ENCODE data around the gene PAM16.
"Not testable (repeated sequence)": the region's sequence is repeated elsewhere in the genome, so short reads cannot be mapped to it uniquely, and the experiment has no call there.

Gene PAM16

DNA sequence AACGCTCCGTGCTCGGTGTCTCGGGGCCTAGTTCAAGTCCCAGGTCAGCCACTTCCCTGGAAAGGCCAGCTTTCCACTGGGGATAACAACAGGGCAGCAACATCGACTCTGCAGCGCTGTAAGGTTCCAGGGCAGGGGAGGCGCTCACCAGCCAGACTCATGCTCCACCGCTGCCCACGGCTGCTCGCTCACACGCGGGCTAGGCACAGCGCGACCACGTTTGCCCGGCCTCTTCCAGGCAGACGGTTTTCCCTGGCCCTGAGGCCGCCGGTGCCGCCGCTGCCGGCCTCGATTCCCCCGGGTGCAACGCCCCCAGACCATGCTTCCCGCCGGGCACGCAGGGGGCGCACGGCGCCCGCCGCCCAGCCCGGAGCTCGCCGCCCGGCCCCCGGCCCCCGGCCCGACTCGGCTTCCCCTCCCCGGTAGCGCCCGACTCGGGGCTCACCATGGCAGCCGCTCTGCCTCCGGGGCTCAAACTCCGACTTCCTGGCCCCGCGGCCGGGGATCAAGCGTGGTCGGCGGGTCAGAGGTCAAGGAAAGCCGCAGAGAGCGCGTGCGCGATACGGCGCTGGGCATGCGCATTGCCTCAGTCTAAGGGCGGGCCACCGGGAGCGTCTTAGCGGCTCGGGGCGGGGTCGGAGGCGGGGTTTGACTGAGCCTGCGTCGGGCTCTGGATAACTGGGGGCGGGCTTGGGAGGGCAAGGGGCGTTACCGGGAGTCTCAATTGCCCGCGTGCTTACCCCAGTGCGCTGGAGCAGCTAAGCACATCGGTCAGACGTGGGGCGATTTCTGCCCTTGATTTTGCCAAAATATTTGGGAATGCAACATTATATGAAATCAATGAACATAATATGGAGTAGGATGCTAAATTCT is at the start of gene PAM16:
TSS of gene PAM16 (minus strand) at position 535 of the 873 bp plus-strand sequence. CDS start at position 448, 87 bp downstream.
- intact Hi-C loops (cut with DNase I) = no loop called here
- peak; percentile 87 to 98 (median 95) for DNase-seq

DNA sequence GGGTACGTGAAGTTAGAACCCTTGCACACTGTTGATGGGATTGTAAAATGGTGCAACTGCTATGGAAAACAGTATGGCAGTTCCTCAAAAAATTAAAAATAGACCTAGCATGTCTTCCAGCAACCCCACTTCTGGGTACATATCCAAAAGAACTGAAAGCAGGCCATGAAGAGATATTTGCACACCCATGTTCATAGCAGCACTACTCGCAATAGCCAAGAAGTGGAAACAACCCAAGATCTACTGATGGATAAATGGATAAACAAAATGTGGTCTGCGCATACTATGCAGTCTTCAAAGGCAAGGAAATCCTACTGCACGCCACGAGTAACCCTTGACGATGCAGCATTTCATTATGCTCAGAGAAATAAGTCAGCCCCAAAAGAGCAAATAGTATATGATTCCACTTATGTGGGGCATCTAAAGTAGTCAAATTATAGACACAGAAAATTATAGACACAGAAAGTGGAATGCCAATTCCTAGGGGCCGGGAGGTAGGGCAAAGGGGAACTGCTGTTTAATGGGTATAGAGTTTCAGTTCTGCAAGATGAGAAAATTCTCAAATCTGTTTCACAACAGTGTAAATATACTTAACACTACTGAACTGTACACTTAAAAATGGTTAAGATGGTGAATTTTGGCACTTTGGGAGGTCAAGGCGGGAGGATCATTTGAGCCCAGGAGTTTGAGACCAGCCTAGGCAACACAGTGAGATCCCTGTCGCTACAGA is 48.0 kb upstream of the PAM16 start:
- DNase-seq = no peak
- intact Hi-C loops (cut with DNase I) = no loop called here

DNA sequence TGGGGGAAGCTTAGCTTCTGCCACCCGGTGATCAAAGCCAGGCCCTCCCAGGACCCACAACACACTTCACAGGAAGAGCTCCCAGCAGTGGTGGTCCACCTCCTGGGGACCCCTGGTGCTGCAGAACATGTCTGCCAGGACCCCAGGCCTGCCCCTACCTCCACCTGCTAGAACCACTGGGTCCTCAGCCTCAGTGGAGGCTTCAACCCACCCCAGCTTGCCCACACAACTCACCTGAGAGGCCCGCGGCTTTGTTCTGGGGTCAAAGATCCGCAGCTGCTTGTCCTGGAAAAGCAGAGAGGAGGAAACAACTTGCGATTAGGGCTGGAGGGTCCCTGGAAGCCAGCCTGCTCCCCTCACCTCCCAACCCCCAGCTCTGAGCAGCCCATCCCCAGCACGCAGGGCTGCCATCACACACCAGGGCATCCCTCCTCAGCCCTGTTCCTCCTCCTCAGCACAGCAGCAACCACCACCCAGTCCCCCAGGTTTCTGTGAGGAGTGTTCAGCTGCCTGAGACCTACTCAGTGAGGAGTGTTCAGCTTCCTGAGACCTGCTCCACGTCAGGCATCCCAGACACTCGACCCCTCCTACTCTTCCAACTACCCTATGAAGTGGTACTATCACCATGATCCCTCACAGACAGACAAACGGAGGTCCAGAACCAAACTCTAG is 44.1 kb upstream of the PAM16 start:
- intact Hi-C loops (cut with DNase I) = no loop called here
- peak in 2 of 42 donors; percentile 53 for DNase-seq

DNA sequence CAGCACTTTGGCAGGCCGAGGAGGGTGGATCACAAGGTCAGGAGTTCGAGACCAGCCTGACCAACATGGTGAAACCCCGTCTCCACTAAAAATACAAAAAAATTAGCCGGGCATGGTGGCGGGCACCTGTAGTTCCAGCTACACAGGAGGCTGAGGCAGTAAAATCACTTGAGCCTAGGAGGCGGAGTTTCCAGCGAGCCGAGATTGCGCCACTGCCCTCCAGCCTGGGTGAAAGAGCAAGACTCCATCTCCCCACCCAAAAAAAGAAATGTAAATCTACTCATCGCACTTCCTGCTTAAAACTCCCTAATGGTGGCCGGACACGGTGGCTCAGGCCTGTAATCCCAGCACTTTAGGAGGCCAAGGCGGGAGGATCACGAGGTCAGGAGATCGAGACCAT is 42.7 kb upstream of the PAM16 start:
- intact Hi-C loops (cut with DNase I); DNase-seq: not testable (repeated sequence)

DNA sequence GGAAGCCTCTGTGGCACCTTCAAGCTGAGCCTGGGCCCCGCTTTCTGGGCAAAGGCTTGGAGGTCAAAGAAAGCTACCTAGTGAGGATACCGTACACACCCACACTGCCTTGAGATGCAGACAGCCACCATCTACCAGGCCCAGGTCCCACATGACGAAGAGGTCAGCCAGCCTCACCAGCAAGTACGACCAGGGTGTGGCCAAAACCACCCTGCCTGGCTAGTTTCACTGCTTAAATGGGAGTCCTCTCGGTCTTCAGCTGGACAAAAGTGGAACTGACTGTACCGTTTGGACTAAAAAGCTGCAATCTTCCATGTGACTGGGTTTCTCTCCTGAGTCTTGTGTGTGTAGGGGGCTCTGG is 42.1 kb upstream of the PAM16 start:
- intact Hi-C loops (cut with DNase I) = no loop called here

DNA sequence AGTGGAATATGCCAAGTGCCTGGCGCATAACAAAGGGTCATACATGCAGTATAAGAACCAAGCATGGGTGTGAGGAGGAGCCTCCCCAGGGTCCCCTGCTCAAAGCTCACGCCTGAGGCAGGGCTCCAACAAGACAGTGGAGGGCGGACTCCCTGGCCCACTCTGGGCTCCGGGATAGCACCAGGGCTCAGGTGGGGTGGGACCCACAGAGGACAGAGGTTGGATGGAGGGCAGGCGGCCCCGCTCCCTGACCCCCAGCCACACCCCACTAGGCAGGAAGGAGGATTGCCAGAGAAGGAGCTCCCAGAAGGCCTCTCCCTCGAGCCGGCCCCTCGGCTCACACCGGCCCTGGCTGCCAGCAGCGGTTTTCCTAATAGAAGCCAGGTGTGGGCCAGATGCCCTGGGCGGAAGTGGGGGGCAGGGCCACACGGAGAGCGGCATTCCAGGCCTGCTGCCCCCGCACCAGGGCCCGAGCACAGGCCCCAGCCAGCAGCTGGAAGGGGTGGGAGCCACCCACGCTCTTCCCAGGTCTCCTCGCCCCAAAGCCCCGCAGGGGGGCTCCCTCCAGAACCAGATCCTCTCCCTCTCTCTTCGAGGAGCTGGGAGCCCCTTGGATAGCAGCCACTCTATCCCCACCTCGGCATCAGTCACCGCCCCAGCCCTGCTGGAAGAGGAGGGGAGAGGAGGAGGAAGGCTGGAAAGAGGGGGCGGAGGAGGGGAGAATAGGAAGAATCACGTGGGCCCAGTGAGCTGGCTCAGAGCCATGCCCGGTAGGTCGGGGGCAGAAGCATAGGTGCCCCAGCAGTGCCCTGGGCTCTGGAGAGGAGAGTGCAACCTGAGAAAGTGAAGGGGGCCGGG is 41.5 kb upstream of the PAM16 start:
- intact Hi-C loops (cut with DNase I) = no loop called here
- peak in 27 of 42 donors; percentile 45 to 85 (median 63) for DNase-seq

More for the DNA sequence above, 42.1 kb upstream of the PAM16 start:
- DNase-seq = no peak

DNA sequence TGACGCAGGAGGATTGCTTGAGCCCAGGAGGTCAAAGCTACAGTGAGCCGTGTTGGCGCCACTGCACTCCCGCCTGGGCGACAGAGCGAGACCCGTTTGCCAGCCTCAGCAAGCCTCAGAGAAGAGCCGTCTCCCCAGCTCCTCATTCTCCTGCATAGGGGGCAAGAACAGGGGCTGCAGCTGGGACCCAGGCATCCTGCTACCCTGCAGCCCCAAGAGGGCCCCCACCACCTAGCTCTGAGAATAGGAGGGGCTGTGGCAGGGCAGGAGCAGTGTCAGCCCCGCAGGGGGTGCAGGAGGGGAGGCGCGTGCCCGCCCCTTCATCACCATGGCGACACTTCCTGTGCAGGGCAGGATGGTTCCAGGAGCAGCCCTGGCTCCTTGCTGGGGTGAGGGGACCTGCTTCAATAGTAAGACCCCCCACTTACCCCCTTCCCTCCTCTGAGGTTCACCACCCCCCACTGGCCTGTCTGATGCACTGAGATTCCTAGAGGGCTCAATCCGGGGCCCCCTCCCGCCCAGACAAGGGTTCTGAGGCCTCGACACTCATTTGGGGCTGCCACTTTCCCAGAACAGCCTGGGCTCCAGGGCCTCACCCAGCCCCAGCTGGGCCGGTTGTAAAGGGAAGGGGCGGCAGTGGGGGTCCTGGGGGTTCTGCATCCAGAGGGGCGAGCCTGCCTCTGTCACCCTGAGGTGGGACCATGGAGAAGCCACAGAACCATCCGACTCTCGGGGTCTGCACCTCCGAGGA is 40.7 kb upstream of the PAM16 start:
- DNase-seq = no peak
- intact Hi-C loops (cut with DNase I) = no loop called here

DNA sequence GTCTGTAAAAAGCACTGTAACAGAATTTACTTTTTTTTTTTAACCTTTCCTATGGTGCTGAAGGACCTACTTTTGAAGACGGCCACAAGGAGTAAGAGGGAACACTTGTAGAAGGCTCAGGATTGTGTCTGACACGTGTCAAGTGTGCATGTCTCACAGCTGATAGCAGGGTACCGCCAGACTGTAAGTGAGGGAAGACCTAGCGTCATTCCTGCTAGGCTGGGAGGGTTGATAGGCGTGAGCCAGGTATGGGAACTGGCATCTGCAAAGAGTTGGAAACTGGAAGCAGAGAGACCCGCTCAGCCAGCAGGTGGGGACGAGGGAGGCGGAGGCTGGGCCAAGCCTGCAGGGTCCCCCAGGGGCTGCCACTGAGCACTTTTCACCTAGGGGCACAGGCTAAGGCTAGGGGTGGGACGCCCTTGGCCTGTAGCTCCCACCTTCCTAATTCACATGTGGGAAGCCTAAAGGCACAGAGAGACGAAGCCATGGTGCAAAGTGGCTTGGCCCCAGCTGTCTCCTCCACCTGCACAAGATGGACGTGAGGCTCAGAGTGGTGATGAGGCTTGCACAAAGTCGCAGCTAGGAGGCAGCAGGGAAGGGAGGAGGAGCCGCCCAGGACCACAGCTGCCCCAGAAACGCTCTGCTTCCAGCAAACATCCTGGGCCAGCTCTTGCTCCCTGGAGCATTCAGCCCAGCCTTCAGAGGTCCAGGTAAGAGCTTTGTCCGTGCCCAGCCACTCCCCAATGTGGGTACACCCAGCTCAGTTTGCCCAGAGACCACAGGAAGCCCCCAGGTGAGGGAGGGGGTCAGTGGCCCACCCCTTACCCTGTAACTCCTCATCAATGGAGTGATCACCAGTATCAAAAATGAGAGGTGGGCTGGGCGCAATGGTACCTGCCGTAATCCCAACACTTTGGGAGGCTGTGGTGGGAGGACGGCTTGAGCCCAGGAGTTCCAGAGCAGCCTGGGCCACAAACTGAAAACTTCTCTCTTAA is 39.4 kb upstream of the PAM16 start:
- intact Hi-C loops (cut with DNase I) = no loop called here
- DNase-seq = no peak

DNA sequence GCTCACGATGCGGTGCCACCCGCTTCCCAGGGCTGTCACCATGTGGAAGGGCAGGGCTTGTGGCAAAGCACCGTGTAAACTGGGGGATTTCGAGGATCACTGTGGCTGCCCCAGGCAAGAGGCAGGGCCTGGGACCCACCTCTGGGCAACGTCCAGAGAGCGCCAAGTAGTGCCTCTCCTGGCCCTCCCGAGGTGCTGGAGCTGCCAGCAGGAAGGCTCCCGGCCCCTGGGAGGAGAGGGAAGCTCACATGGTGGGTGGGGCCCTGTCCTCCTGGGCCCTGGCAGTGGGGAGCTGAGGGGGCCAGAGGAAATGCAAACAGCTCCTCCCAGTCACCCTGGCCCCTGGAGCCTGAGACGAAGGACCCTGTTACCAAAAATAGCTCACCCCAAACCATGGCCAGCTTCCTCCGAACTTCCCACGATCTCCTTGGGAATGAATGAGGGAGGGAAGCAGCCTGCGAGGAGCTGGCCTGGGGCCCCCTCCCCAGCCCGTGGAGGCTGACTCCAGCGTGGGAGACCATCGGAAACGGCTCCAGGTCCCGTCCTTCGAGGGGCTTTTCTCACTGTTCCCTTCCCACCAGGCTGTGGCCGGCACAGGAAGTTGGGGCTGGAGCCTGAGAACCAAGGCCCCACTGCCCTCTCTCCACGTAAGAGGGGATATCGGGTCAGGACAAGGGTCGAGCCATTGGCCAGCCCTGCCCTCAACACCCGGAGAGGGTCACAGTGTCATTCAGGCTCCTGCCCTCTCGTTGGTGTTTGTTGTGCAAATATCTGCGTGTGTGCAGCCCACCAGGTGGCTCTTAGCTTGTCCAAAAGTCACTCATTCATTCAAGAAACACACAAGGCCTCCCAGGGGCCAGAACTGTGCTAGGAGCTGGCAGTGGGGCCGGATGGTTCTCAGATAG is 38.2 kb upstream of the PAM16 start:
- intact Hi-C loops (cut with DNase I) = no loop called here
- DNase-seq = no peak

DNA sequence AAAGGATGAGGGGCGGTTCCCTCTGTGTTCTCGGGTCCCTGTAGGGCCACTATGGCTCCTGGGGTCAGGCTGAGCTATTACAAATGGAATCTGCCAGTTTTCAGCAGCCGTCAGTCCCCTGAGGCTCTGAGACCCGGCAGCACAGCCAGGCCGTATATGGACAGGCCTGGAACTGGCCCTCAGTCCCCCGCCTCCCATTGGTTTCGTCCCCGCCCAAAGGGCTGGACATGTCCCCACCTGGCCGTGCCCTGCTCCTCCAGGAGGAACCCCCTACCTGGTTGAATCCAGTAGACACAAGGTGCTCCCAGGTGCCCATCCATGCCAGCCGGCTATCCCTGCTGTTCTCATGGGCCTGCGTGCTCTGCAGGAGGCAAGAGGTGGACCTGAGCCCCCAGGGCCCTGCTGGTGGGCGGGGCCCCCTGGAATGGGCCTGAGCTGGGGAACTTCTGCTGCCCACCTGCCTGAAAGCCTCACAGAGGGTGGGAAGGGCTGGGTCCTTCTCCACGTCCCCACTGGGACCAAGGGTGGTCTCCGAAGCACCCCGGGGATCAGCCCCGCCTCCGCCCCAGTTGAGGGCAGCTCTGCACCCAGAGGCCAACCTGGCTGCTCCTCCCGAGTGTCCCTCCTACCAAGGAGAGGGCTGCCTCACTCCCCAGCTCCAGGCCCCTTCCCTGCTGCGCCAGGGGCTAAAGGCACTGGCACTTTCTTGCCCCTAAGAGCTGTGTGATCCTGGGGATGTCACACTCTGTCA is 37.3 kb upstream of the PAM16 start:
- intact Hi-C loops (cut with DNase I) = no loop called here
- DNase-seq = no peak

DNA sequence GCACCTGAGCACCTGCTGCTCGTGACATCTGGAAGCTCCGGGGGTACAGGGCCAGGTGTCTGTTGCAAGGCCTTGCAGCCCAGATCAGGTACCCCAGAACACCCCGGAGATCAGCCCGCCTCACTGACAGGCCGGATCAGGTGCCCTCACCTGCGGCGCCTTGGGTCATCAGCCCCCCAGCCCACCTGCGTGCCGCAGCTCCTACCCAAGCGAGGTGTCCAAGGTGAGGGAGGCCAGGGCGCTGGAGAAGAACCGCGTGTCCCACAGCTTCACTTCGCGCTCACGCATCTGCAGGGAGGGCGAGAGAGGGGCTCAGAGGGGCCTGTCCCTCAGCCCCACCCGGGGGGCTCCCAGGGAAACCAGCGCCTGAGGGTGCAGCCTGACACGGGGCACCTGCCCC is 36.7 kb upstream of the PAM16 start:
- DNase-seq = no peak
- intact Hi-C loops (cut with DNase I) = no loop called here

DNA sequence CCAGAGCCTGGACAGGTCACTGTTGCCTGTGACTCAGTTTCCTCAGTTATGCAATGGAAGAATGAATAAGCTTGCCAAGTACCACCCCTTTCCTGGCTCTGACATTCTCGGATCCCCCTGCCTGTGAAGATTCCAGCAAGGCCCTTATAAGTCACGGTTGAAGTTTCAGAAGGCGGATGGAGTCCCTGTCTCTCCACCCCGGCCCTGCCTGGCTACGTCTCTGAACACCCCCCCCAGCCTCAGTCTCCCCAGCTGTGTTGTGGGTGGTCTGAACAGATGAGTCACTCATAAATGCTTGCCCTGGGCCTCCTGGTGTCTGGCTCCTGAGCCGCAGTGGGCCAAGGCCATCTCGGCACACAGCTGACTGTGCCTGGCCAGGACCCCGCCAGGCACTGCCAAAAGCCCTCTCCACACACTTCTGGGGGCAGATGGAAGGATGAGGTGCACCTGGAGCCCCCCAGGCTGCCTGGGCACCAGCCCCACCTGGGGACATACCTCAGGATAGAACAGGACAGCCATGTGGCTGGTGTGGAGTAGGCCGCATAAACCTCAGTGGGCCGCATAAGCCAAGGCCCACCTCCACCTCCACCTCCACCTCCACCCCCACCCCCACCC is 35.9 kb upstream of the PAM16 start:
- intact Hi-C loops (cut with DNase I) = no loop called here

DNA sequence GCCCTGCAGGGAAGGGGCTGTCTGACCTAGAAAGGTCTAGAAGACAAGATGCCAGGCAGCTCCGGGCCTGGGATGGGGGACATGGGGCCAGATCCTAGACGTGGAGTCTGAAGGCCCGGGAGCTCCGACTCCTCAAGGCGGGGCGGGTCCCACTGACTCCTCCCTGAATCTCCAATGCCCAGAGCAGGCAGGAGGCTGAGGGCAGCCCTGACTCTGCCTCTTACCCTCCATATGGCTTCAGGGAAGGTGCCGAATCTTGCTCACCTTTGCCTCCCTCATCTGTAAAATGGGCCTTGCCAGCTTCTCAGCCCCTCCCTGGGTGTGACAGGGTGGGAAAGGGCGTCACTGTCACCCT is 35.3 kb upstream of the PAM16 start:
- intact Hi-C loops (cut with DNase I) = no loop called here
- no peak for DNase-seq

More for the DNA sequence above, 35.9 kb upstream of the PAM16 start:
- no peak for DNase-seq

DNA sequence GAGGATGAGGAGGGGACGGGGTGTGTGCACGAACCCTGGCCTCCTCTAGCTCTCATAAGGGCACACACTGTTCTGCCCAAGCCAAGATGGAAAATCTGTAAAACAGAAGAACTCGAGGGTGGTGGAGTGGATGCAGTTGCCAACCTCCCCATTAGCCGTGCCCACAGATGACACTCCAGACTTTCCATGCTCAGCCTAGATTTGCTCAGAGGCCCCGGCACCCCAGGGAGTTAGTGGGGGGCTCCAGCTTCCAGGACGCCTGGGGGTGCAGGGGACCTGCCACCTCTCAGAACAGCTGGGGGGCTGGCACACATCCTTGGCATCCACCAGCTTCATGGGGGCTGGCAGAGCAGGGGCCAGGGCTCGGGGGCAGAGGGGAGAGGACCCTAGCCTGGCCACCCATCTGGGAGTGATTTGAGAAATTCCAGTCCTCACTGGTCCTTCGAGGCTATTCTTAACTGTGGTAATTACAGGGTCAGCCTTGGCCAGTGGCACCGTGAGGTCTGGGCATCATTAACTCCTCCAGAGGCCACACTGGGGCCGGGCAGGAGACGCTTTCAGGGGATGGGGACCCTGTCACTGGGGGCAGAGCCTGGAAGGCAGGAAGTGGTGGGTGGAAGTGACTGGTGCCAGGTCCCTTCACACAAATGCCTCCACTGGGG is 34.8 kb upstream of the PAM16 start:
- intact Hi-C loops (cut with DNase I) = no loop called here
- no peak for DNase-seq

Measured in head of caudate nucleus (tissue), 42 donors.